Endothelial cell of umbilical vein (primary cell): ENCODE results near the gene NLRP5.

Experiments used
- CTCF ChIP-seq, 2 donors: IDR thresholded peaks; 1 replicate in 1 of 2; 2 replicates in 1 of 2; pipeline ENCODE4 v1.5.1; 2011; ENCODE audit warnings: low read length in 2 of 2, mild to moderate bottlenecking in 2 of 2, moderate library complexity in 2 of 2, control low read depth in 1 of 2, inconsistent platforms in 1 of 2, low read depth in 1 of 2; ENCODE audit not compliant: insufficient read depth in 1 of 2; ENCODE audit errors: extremely low read depth in 1 of 2
- EZH2 ChIP-seq: IDR thresholded peaks from 2 replicates; pipeline ENCODE4 v1.6.1; 2012; ENCODE audit warnings: borderline replicate concordance, low read depth, mild to moderate bottlenecking, moderate library complexity, low read length, inconsistent platforms; ENCODE audit not compliant: severe bottlenecking
- POLR2AphosphoS5 ChIP-seq: IDR thresholded peaks from 2 replicates; pipeline ENCODE4 v1.6.1; 2012; ENCODE audit warnings: low read depth, mild to moderate bottlenecking, control low read depth, low read length, moderate library complexity; ENCODE audit not compliant: insufficient read depth

- TF ChIP-seq POLR2AphosphoS5 (no peak), CTCF (IDR thresholded peaks at IDR 0.05; ENCODE audit: extremely low read depth in 1 of 2, insufficient read depth in 1 of 2, low read depth in 1 of 2, low read length in 2 of 2) (no peak), EZH2 (no peak)
Observed at GRCh38 chr19:56110515-56111448, 124.2 kb downstream of the NLRP5 start.
